ENCODE data around the gene HRH2. TPM values are rescaled to one million over a fixed set of nuclear protein-coding genes. Genes with fewer than 3 reads are reported as not detected.

Gene HRH2
- polyA plus RNA-seq, 3 donors = 2.6 to 3.3 (median 3.2) TPM

GRCh38 chr5:175674731-175675346 is 17.0 kb downstream of the HRH2 start:
- no peak for DNase-seq (ENCODE audit: low read depth in 3 of 3, low spot score in 2 of 3)

- DNase-seq (ENCODE audit: low read depth in 3 of 3, low spot score in 2 of 3) = no peak
Measured at GRCh38 chr5:175675873-175676272, 18.0 kb downstream of the HRH2 start.

- no peak for DNase-seq (ENCODE audit: low read depth in 3 of 3, low spot score in 2 of 3)
Measured at GRCh38 chr5:175677571-175677970, 19.7 kb downstream of the HRH2 start.

- DNase-seq (ENCODE audit: low read depth in 3 of 3, low spot score in 2 of 3) = no peak
Measured at GRCh38 chr5:175678074-175678473, 20.2 kb downstream of the HRH2 start.

GRCh38 chr5:175679411-175679810 is 21.5 kb downstream of the HRH2 start:
- DNase-seq (ENCODE audit: low read depth in 3 of 3, low spot score in 2 of 3) = no peak

GRCh38 chr5:175680020-175680419 is 22.1 kb downstream of the HRH2 start:
- no peak for DNase-seq (ENCODE audit: low read depth in 3 of 3, low spot score in 2 of 3)

GRCh38 chr5:175680463-175680862 is 22.6 kb downstream of the HRH2 start:
- no peak for DNase-seq (ENCODE audit: low read depth in 3 of 3, low spot score in 2 of 3)

- no peak for DNase-seq (ENCODE audit: low read depth in 3 of 3, low spot score in 2 of 3)
Measured at GRCh38 chr5:175681045-175681967, 23.4 kb downstream of the HRH2 start.

- DNase-seq (ENCODE audit: low read depth in 3 of 3, low spot score in 2 of 3) = no peak
Measured at GRCh38 chr5:175681968-175682340, 24.1 kb downstream of the HRH2 start.

- DNase-seq (ENCODE audit: low read depth in 3 of 3, low spot score in 2 of 3) = no peak
Measured at GRCh38 chr5:175682664-175683063, 24.8 kb downstream of the HRH2 start.

GRCh38 chr5:175683231-175683630 is 25.4 kb downstream of the HRH2 start:
- DNase-seq (ENCODE audit: low read depth in 3 of 3, low spot score in 2 of 3) = no peak

- DNase-seq (ENCODE audit: low read depth in 3 of 3, low spot score in 2 of 3) = no peak
Measured at GRCh38 chr5:175683921-175684320, 26.1 kb downstream of the HRH2 start.

- no peak for DNase-seq (ENCODE audit: low read depth in 3 of 3, low spot score in 2 of 3)
Measured at GRCh38 chr5:175684931-175685330, 27.1 kb downstream of the HRH2 start.

- DNase-seq (ENCODE audit: low read depth in 3 of 3, low spot score in 2 of 3) = no peak
Measured at GRCh38 chr5:175685701-175686350, 28.0 kb downstream of the HRH2 start.

GRCh38 chr5:175686396-175686795 is 28.5 kb downstream of the HRH2 start:
- DNase-seq (ENCODE audit: low read depth in 3 of 3, low spot score in 2 of 3) = no peak

GRCh38 chr5:175686826-175687225 is 29.0 kb downstream of the HRH2 start:
- DNase-seq (ENCODE audit: low read depth in 3 of 3, low spot score in 2 of 3) = no peak

- DNase-seq (ENCODE audit: low read depth in 3 of 3, low spot score in 2 of 3) = no peak
Measured at GRCh38 chr5:175687231-175687701, 29.4 kb downstream of the HRH2 start.

- no peak for DNase-seq (ENCODE audit: low read depth in 3 of 3, low spot score in 2 of 3)
Measured at GRCh38 chr5:175688352-175689146, 30.7 kb downstream of the HRH2 start.

- DNase-seq (ENCODE audit: low read depth in 3 of 3, low spot score in 2 of 3) = no peak
Measured at GRCh38 chr5:175689147-175689991, 31.5 kb downstream of the HRH2 start.

- no peak for DNase-seq (ENCODE audit: low read depth in 3 of 3, low spot score in 2 of 3)
Measured at GRCh38 chr5:175690025-175690424, 32.2 kb downstream of the HRH2 start.
